Smooth muscle cell (in vitro differentiated cells): Measurements from ENCODE around the gene CRADD. TPM values are rescaled to one million over a fixed set of nuclear protein-coding genes. Genes with fewer than 3 reads are reported as not detected.

Source experiments
- DNase-seq: peaks from one replicate; lab custom pipeline; 2025; ENCODE audit not compliant: unreplicated experiment; lab: John Stamatoyannopoulos, UW
- H2AFZ ChIP-seq: fragments of 200-600 bp; sonication (generic); 2 replicates; pipeline ENCODE4 v1.6.0; 2016; ENCODE audit warnings: antibody characterized with exemption, low read depth, mild to moderate bottlenecking
- H3F3A ChIP-seq: fragments of 200-600 bp; sonication (generic); 2 replicates; pipeline ENCODE4 v1.6.0; 2017; ENCODE audit warnings: antibody characterized with exemption, low read depth
- H3K27ac ChIP-seq: fragments of 200-600 bp; sonication (generic); 2 replicates; pipeline ENCODE4 v1.5.1; 2016; ENCODE audit warnings: low read depth, mild to moderate bottlenecking
- H3K27me3 ChIP-seq: fragments of 200-600 bp; sonication (generic); 2 replicates; pipeline ENCODE4 v1.6.1; 2016; ENCODE audit warnings: low read depth, mild to moderate bottlenecking
- H3K36me3 ChIP-seq: fragments of 200-600 bp; sonication (generic); 2 replicates; pipeline ENCODE4 v1.5.1; 2016; ENCODE audit warnings: low read depth
- H3K4me1 ChIP-seq: fragments of 200-600 bp; sonication (generic); 2 replicates; pipeline ENCODE4 v1.5.1; 2016; ENCODE audit warnings: low read depth
- H3K4me2 ChIP-seq: fragments of 200-600 bp; sonication (generic); 2 replicates; pipeline ENCODE4 v1.6.0; 2016; ENCODE audit warnings: mild to moderate bottlenecking
- H3K4me3 ChIP-seq: fragments of 200-600 bp; sonication (generic); 2 replicates; pipeline ENCODE4 v1.5.1; 2016; ENCODE audit warnings: mild to moderate bottlenecking
- H3K79me2 ChIP-seq: fragments of 200-600 bp; sonication (generic); 2 replicates; pipeline ENCODE4 v1.6.0; 2016; ENCODE audit warnings: low read depth, mild to moderate bottlenecking
- H3K9ac ChIP-seq: fragments of 200-600 bp; sonication (generic); 2 replicates; pipeline ENCODE4 v1.6.0; 2016; ENCODE audit warnings: low read depth
- H3K9me3 ChIP-seq: fragments of 200-600 bp; sonication (generic); replicated peaks from 2 replicates; pipeline ENCODE4 v1.5.1; 2016; ENCODE audit warnings: low read depth
- H4K20me1 ChIP-seq: fragments of 200-600 bp; sonication (generic); 2 replicates; pipeline ENCODE4 v1.6.0; 2016; ENCODE audit warnings: low read depth
- WGBS: methylation state at CpG from one replicate; pipeline ENCODE4 v1.1.7; 2016; ENCODE audit warnings: low lambda C conversion rate; 5-methylcytosine and 5-hydroxymethylcytosine counted together
- polyA plus RNA-seq: library from polyadenylated mRNA; unstranded; fragments of >200 nt; fragmentation: Nextera tagmentation; extraction: Ambion mirVana; gene quantifications from 2 replicates; pipeline ENCODE4 v1.2.1, GENCODE V29; 2016
- total RNA-seq: library from RNA; depleted of rRNA; stranded (reverse); fragments of >200 nt; gene quantifications from 2 replicates; pipeline ENCODE4 v1.2.3, GENCODE V29; 2014
- TF ChIP-seq, protein P1 (sequence below): fragments of 200-600 bp; sonication (generic); IDR thresholded peaks from 2 replicates; pipeline ENCODE4 v1.5.1; 2017; ENCODE audit warnings: borderline replicate concordance, mild to moderate bottlenecking, antibody characterized with exemption; ENCODE audit not compliant: insufficient read depth, poor library complexity, severe bottlenecking

The CRADD gene
- total and polyA plus RNA-seq, 2 experiments from 2014 or later, result 10.7 to 28.6 TPM

DNA sequence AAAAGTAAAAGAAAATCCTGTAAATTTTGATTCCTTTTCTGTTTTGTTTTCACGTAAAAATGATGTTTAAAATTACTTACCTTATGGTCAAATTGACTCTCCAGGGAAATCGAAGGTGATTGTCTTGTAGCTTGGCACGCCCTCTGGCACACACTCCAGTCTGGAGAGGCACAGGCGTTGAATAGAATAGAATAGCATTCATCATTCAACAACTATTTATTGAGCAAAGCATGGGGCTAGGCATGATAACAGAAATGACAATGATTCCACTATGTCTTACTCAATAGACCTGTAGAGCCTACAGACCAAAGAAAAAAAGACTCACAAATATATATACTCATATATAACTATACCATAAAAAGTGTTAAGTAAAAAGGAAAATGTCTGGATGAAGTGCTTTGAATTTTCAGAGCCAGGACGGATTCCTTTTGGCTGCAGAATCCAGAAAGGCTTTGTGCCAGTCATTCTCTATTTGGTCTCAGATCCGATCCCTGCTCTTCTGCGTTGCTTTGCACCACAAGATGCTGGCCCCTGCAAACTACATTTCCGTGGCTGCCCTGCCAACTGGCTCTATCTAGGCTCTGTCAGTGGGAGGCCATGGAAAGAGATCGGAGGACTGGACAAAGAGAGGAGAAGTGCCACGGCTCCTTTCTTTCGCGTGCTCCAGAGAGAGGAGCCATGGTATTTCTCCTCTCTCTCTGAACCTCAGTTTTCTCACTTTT, 231.8 kb downstream of the CRADD start:
- Histone ChIP-seq H3K4me3 (no peak overlapping the region), H3F3A (peaks cover 3% of the 10 kb centered on the region), H3K9ac (no peak overlapping the region), H2AFZ (no peak overlapping the region), H3K9me3 (no peaks in the 10 kb centered on the region), H3K79me2 (no peaks in the 10 kb centered on the region), H3K27ac (no peak overlapping the region), H3K4me1 (peaks cover 7% of the 10 kb centered on the region), H3K4me2 (no peak overlapping the region), H3K36me3 (no peaks in the 10 kb centered on the region), H3K27me3 (no peaks in the 10 kb centered on the region), H4K20me1 (no peaks in the 10 kb centered on the region)
- WGBS, result 88% methylated on average over 12 of the region's 12 CpGs
- TF ChIP-seq, protein P1, sequence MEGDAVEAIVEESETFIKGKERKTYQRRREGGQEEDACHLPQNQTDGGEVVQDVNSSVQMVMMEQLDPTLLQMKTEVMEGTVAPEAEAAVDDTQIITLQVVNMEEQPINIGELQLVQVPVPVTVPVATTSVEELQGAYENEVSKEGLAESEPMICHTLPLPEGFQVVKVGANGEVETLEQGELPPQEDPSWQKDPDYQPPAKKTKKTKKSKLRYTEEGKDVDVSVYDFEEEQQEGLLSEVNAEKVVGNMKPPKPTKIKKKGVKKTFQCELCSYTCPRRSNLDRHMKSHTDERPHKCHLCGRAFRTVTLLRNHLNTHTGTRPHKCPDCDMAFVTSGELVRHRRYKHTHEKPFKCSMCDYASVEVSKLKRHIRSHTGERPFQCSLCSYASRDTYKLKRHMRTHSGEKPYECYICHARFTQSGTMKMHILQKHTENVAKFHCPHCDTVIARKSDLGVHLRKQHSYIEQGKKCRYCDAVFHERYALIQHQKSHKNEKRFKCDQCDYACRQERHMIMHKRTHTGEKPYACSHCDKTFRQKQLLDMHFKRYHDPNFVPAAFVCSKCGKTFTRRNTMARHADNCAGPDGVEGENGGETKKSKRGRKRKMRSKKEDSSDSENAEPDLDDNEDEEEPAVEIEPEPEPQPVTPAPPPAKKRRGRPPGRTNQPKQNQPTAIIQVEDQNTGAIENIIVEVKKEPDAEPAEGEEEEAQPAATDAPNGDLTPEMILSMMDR, result no peak
- no peak for DNase-seq

DNA sequence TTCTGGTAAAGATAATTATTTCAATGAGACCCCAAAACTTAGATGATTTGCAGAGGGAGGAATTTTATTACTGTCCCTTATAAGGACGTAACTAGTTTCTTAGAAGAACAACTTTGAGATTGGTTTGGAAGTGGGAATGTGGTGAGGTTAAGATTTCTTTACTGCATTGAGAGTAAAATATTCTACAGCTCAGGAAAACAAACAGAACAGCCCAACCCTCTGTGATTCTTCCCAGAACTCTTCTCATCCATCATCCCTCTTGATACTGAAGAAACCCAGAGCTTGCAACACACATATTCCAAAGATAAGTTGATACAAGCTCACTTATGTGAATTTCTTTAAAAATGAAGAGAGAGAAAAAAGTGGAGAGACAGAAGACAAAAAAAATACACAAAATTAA, 234.2 kb downstream of the CRADD start:
- H3F3A ChIP-seq, result peaks cover 3% of the 10 kb centered on the region
- peaks cover 8% of the 10 kb centered on the region for H3K4me1 ChIP-seq
- H2AFZ ChIP-seq, result no peak overlapping the region
- H3K9me3 ChIP-seq, result no peaks in the 10 kb centered on the region
- no peaks in the 10 kb centered on the region for H3K36me3 ChIP-seq
- H4K20me1 ChIP-seq, result no peaks in the 10 kb centered on the region
- H3K27ac ChIP-seq, result no peak overlapping the region
- no peaks in the 10 kb centered on the region for H3K79me2 ChIP-seq
- no peak overlapping the region for H3K9ac ChIP-seq
- H3K27me3 ChIP-seq, result no peaks in the 10 kb centered on the region
- WGBS, result 72% methylated on average over 1 of the region's 1 CpG
- TF ChIP-seq, protein P1, result no peak
- no peak overlapping the region for H3K4me3 ChIP-seq
- H3K4me2 ChIP-seq, result no peak overlapping the region
- no peak for DNase-seq

DNA sequence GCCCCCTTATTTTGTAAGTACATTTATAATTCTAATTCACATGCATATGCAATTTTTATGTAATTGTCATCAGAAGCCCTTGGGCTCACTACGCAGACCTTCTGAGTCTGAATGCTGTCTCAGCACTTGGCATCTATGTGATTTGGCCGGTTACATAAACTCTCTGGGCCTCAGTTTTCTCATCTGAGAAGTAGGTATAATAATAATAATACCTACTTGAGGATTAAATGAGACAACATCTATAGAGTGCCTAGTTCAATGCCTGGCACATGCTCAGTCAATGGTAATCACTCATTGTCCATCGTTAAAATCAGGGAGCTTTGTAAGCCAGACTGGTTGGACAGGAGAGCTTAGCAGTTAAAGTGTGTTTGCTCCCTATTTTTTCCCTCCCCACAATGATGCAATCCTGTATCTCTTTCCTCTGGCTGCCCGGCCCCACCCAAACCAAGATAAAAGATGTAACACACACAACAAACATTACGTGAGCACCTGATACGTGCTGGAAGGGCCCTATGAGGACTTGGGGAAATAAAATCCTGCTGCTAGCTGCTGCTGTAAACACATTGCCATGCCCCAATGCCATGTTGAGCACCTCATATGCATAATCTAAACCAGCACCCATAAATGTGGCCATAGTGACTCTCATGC, 235.0 kb downstream of the CRADD start:
- no peaks in the 10 kb centered on the region for H3K36me3 ChIP-seq
- H3K9me3 ChIP-seq, result no peaks in the 10 kb centered on the region
- TF ChIP-seq, protein P1, result no peak
- no peak for DNase-seq
- no peaks in the 10 kb centered on the region for H3K27me3 ChIP-seq
- H3F3A ChIP-seq, result peaks cover 3% of the 10 kb centered on the region
- H3K9ac ChIP-seq, result no peak overlapping the region
- no peak overlapping the region for H3K27ac ChIP-seq
- H3K4me2 ChIP-seq, result no peak overlapping the region
- H2AFZ ChIP-seq, result no peak overlapping the region
- 88% methylated on average over 6 of the region's 6 CpGs for WGBS
- H3K79me2 ChIP-seq, result no peaks in the 10 kb centered on the region
- H3K4me3 ChIP-seq, result no peak overlapping the region
- H4K20me1 ChIP-seq, result no peaks in the 10 kb centered on the region
- H3K4me1 ChIP-seq, result peaks cover 8% of the 10 kb centered on the region
